AG04450 (cell line): ENCODE measurements around the gene FAM222A. TPM values are rescaled to one million over a fixed set of nuclear protein-coding genes. Genes with fewer than 3 reads are reported as not detected.

Experiments
- CTCF ChIA-PET: fragments of 300-600, 350-600 bp; formaldehyde crosslinking; extraction: SDS; loops from one replicate; lab custom pipeline; 2022; ENCODE audit warnings: antibody characterized with exemption, inconsistent platforms; lab: Charles Lee
- POLR2A ChIA-PET: fragments of 350-600 bp; formaldehyde crosslinking; extraction: SDS; loops from one replicate; lab custom pipeline; 2021; ENCODE audit warnings: antibody characterized with exemption, inconsistent platforms; lab: Yijun Ruan, JAX
- DNase-seq: peaks from one replicate; pipeline ENCODE4 v3.0.0-alpha.2; 2011; ENCODE audit warnings: low read depth, low spot score
- H3K27ac ChIP-seq: one replicate; pipeline ENCODE4 v1.5.1; 2012; ENCODE audit warnings: low read depth, low read length, control low read depth
- H3K27me3 ChIP-seq: one replicate; pipeline ENCODE4 v1.6.0; 2012; ENCODE audit warnings: low read length; ENCODE audit not compliant: control insufficient read depth, insufficient read depth
- H3K4me3 ChIP-seq: 2 replicates; pipeline ENCODE4 v1.5.1; 2011; ENCODE audit warnings: mild to moderate bottlenecking, low read depth, low read length, control low read depth
- H3K9me3 ChIP-seq: 2 replicates; pipeline ENCODE4 v1.5.1; 2012; ENCODE audit warnings: low read length; ENCODE audit not compliant: control insufficient read depth, insufficient read depth
- polyA plus RNA-seq: library from polyadenylated mRNA; depleted of rRNA; stranded (reverse); fragments of >200 nt; gene quantifications from 2 replicates; pipeline ENCODE4 v1.2.3, GENCODE V29; 2011
- TF ChIP-seq, protein P1 (sequence below): IDR thresholded peaks from 2 replicates; pipeline ENCODE4 v1.5.1; 2011; ENCODE audit warnings: low read depth, low read length, control low read depth, inconsistent platforms

FAM222A gene
- polyA plus RNA-seq, 1 experiment = 0.15 TPM

DNA sequence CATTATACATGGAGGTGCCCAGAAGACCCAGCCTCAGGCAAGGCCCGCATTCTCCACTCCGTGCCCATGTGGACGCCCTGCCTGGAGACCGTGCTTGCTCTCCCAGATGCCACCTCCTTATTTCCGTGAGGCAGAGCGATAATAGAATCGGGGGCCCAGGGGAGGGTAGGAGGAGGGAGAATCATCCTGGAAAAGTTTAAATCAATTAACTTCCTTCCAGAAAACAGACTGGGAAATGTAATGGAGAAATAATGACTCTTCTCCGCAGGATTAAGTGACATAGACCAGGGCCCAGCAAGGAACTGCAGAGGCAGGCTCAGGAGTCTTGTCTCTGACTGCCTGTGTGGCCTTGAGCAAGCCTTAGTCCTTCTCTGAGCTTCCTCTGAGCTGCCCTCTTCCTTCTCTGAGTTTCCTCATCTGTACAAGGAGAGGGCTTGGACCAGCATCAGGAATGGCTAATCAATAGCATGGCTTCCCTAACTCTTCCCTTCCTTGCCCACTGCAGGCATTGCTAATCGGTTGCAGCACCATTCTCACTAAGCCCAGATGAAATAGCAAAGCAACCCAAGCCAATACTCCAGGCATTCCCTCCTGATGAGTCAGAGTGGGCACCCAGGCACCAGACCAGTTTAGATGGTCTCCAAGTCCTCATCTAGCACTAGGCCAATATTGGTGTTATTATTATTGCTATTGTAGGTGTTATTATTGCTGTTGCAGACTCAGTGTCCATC lies 11.3 kb upstream of the FAM222A start:
- Histone ChIP-seq H3K27ac (no peak overlapping the region), H3K4me3 (no peak overlapping the region), H3K27me3 (peaks cover 22% of the 10 kb centered on the region), H3K9me3 (no peaks in the 10 kb centered on the region)
- TF ChIP-seq, protein P1, sequence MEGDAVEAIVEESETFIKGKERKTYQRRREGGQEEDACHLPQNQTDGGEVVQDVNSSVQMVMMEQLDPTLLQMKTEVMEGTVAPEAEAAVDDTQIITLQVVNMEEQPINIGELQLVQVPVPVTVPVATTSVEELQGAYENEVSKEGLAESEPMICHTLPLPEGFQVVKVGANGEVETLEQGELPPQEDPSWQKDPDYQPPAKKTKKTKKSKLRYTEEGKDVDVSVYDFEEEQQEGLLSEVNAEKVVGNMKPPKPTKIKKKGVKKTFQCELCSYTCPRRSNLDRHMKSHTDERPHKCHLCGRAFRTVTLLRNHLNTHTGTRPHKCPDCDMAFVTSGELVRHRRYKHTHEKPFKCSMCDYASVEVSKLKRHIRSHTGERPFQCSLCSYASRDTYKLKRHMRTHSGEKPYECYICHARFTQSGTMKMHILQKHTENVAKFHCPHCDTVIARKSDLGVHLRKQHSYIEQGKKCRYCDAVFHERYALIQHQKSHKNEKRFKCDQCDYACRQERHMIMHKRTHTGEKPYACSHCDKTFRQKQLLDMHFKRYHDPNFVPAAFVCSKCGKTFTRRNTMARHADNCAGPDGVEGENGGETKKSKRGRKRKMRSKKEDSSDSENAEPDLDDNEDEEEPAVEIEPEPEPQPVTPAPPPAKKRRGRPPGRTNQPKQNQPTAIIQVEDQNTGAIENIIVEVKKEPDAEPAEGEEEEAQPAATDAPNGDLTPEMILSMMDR = no peak
- CTCF ChIA-PET = no interaction called here
- POLR2A ChIA-PET = no interaction called here
- no peak for DNase-seq

DNA sequence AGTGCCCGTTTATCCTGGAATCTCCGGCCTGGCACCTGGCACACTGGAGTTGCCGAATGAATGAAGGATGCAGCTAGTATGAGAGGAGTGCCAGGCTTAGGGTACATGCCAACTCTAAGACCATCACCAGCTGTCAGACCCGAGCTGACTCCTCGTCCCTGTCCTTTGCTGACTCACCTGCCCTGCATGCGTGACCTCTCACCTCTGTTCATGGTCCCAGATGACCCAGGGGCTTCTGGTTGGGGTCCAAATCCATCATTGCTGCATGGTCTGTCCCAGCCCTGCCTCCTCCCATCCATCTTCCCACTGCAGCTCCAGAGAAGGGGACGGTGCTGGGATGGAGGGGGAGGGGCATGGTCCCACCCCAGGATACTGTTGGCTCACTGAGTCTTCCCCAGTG lies 9.9 kb upstream of the FAM222A start:
- no peak overlapping the region for H3K27ac ChIP-seq
- H3K27me3 ChIP-seq = peaks cover 23% of the 10 kb centered on the region
- ChIA-PET CTCF (no interaction called here), POLR2A (no interaction called here)
- no peak for DNase-seq
- no peaks in the 10 kb centered on the region for H3K9me3 ChIP-seq
- TF ChIP-seq, protein P1 = no peak
- H3K4me3 ChIP-seq = no peak overlapping the region

DNA sequence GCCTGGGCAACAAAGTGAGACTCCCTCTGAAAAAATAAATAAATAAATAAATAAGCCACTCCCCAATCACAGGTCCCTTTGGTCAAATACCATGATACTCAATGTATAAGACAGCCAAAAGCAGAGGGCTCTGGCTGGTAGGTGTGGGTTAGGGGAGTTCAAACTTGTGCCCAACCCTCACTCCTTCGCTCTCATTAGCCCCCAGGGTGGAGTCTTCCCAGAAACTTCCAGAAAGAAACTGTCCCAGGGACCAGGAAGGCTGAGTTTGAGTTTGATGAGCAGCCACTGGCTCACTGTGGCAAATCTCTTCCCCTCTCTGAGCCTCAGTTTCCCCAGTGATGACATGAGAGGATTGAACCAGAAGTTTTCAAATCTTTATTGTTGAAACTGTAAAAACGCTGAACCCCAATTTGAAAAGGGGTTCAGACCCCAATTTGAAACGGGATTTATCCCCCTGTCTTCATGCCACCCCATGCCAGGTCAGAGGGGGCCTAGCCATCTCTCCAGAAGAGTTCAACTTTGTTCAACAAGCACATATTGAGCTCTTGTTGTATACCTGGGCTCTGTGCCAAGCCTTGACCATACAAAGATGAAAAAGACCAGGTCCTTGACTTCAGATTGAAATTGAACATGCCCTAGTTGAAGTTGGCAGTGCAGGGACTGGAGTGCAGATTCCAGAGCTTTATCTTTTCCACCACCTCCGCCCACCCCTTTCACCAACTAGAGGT lies 9.1 kb upstream of the FAM222A start:
- Histone ChIP-seq H3K9me3 (no peaks in the 10 kb centered on the region), H3K27ac (no peak overlapping the region), H3K4me3 (no peak overlapping the region), H3K27me3 (peaks cover 22% of the 10 kb centered on the region)
- ChIA-PET CTCF (interaction anchor here (1.1 kb wide), 1 partner anchor 107 kb away, joined by 3 read pairs; no protein-coding TSS in a partner anchor), POLR2A (no interaction called here)
- DNase-seq = no peak
- TF ChIP-seq, protein P1 = no peak

DNA sequence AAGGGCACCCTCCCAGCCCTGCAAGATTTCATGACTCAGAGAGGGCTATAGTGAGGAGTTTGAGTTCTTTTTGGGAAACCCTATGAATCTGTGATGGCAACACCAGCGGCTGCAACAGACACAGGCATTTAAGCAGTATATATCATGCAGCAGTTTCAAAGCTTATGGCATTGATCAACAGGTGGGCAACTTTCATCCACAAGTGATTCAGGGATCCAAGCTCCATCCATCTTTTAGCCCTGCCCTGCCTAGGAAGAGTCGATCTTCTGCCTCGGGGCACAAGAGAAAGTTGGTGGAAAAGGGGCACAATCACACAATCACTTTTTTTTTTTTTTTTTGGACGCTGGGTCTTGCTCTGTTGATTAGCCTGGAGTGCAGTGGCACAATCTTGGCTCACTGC lies 8.3 kb upstream of the FAM222A start:
- Histone ChIP-seq H3K27ac (no peak overlapping the region), H3K4me3 (no peak overlapping the region), H3K27me3 (peaks cover 18% of the 10 kb centered on the region), H3K9me3 (no peaks in the 10 kb centered on the region)
- TF ChIP-seq, protein P1 = no peak
- ChIA-PET CTCF (interaction anchor here (0.7 to 1.1 kb wide), 2 partner anchors 108 to 226 kb away, joined by 3 to 5 read pairs; no protein-coding TSS in a partner anchor), POLR2A (no interaction called here)
- no peak for DNase-seq

DNA sequence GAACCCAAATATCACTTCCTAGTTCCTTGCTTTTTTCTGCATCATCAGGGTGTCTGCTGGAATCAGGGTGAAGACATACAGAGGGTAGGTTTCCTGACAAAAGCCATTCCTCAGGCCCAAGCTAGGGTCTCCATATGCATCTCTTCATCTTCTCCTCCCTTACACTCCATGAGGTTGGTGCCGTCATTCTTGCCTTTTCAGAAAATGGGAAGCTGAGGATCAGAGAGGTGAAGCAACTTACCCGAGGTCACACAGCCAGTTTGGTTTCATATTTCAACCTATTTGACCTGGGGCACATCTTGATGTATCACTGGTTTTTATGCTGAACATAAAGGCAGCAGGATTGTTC lies 7.3 kb upstream of the FAM222A start:
- H3K27ac ChIP-seq = no peak overlapping the region
- TF ChIP-seq, protein P1 = no peak
- peaks cover 19% of the 10 kb centered on the region for H3K27me3 ChIP-seq
- no peak for DNase-seq
- no peak overlapping the region for H3K4me3 ChIP-seq
- POLR2A ChIA-PET = no interaction called here
- CTCF ChIA-PET = interaction anchor here (0.6 kb wide), 1 partner anchor 153 kb away, joined by 3 read pairs; no protein-coding TSS in a partner anchor
- no peaks in the 10 kb centered on the region for H3K9me3 ChIP-seq
